Anterior cingulate cortex (tissue), 58 donors: ENCODE measurements around the gene MGST3.
"Not testable (repeated sequence)": the region's sequence is repeated elsewhere in the genome, so short reads cannot be mapped to it uniquely, and the experiment has no call there.

Source experiments
- DNase-seq, 58 donors: peaks; one replicate each; lab custom pipeline; 2025; lab: John Stamatoyannopoulos, UW

The MGST3 gene

GRCh38 chr1:165630629-165631341 lies at the start of gene MGST3:
MGST3 (plus strand) TSS chr1:165631234; CDS start chr1:165649848, 18,614 bp downstream.
- DNase-seq, result peak; percentile 62 to 98 (median 91)

GRCh38 chr1:165581926-165582325 lies 49.1 kb upstream of the MGST3 start:
- DNase-seq, result no peak

- no peak for DNase-seq
These were observed 44.6 kb upstream of the MGST3 start for GRCh38 chr1:165586398-165586797.

GRCh38 chr1:165591391-165591790 lies 39.6 kb upstream of the MGST3 start:
- not testable (repeated sequence) for DNase-seq

GRCh38 chr1:165592945-165593823 lies 37.9 kb upstream of the MGST3 start:
- DNase-seq, result peak in 52 of 58 donors; percentile 9 to 83 (median 46)

- no peak for DNase-seq
These were observed 35.6 kb upstream of the MGST3 start for GRCh38 chr1:165595246-165595938.

GRCh38 chr1:165597883-165598675 lies 33.0 kb upstream of the MGST3 start:
- peak; percentile 64 to 98 (median 94) for DNase-seq

GRCh38 chr1:165598676-165599059 lies 32.4 kb upstream of the MGST3 start:
- no peak for DNase-seq

GRCh38 chr1:165600793-165601192 lies 30.2 kb upstream of the MGST3 start:
- DNase-seq, result peak in 10 of 58 donors; percentile 4 to 22 (median 10)

GRCh38 chr1:165603810-165604209 lies 27.2 kb upstream of the MGST3 start:
- DNase-seq, result no peak

- no peak for DNase-seq
These were observed 25.8 kb upstream of the MGST3 start for GRCh38 chr1:165605246-165605645.

- DNase-seq, result peak in 1 of 58 donors; percentile 3
These were observed 24.4 kb upstream of the MGST3 start for GRCh38 chr1:165606676-165607075.

GRCh38 chr1:165610866-165611265 lies 20.2 kb upstream of the MGST3 start:
- no peak for DNase-seq

GRCh38 chr1:165612062-165612461 lies 19.0 kb upstream of the MGST3 start:
- no peak for DNase-seq

GRCh38 chr1:165616054-165616612 lies 14.9 kb upstream of the MGST3 start:
- no peak for DNase-seq

GRCh38 chr1:165616987-165617546 lies 14.0 kb upstream of the MGST3 start:
- no peak for DNase-seq

- no peak for DNase-seq
These were observed 11.3 kb upstream of the MGST3 start for GRCh38 chr1:165619647-165620151.

GRCh38 chr1:165623624-165624023 lies 7.4 kb upstream of the MGST3 start:
- no peak for DNase-seq

- no peak for DNase-seq
These were observed 6.6 kb upstream of the MGST3 start for GRCh38 chr1:165624441-165624840.
